MM.1S (cell line): ENCODE results near the gene MAGEA9.

ENCODE experiments used
- DNase-seq: peaks from one replicate; pipeline ENCODE4 v3.0.0-alpha.2; 2015
- H2AFZ ChIP-seq: fragments of 300-600 bp; sonication (generic); 2 replicates; pipeline ENCODE4 v1.6.0; 2016; ENCODE audit warnings: antibody characterized with exemption, low read length
- H3F3A ChIP-seq: fragments of 300-600 bp; sonication (generic); 2 replicates; pipeline ENCODE4 v1.6.1; 2016; ENCODE audit warnings: mild to moderate bottlenecking, antibody characterized with exemption, low read length, moderate library complexity, mixed read lengths; ENCODE audit not compliant: insufficient read depth
- H3K27ac ChIP-seq: fragments of 300-600 bp; sonication (generic); 2 replicates; pipeline ENCODE4 v1.5.1; 2016; ENCODE audit warnings: mild to moderate bottlenecking, low read length
- H3K27me3 ChIP-seq: fragments of 300-600 bp; sonication (generic); replicated peaks from 2 replicates; pipeline ENCODE4 v1.6.0; 2016; ENCODE audit warnings: low read length; ENCODE audit not compliant: insufficient read depth
- H3K36me3 ChIP-seq: fragments of 300-600 bp; sonication (generic); replicated peaks from 2 replicates; pipeline ENCODE4 v1.6.1; 2016; ENCODE audit warnings: mild to moderate bottlenecking, low read length, mixed read lengths; ENCODE audit not compliant: insufficient read depth
- H3K4me1 ChIP-seq: fragments of 300-600 bp; sonication (generic); 2 replicates; pipeline ENCODE4 v1.6.1; 2016; ENCODE audit warnings: low read length, mixed read lengths
- H3K4me2 ChIP-seq: fragments of 300-600 bp; sonication (generic); 2 replicates; pipeline ENCODE4 v1.6.0; 2016; ENCODE audit warnings: low read depth, low read length
- H3K4me3 ChIP-seq: fragments of 300-600 bp; sonication (generic); 2 replicates; pipeline ENCODE4 v1.5.1; 2016; ENCODE audit warnings: low read length, mixed read lengths
- H3K79me2 ChIP-seq: fragments of 300-600 bp; sonication (generic); 2 replicates; pipeline ENCODE4 v1.6.1; 2016; ENCODE audit warnings: mixed run types, low read length, mixed read lengths
- H3K9ac ChIP-seq: fragments of 300-600 bp; sonication (generic); 2 replicates; pipeline ENCODE4 v1.6.1; 2016; ENCODE audit warnings: low read length, mixed read lengths
- H3K9me2 ChIP-seq: fragments of 300-600 bp; sonication (generic); replicated peaks from 2 replicates; pipeline ENCODE4 v1.6.1; 2016; ENCODE audit warnings: mild to moderate bottlenecking, low read length, mixed read lengths; ENCODE audit not compliant: insufficient read depth
- H3K9me3 ChIP-seq: fragments of 300-600 bp; sonication (generic); replicated peaks from 2 replicates; pipeline ENCODE4 v1.6.1; 2016; ENCODE audit warnings: mild to moderate bottlenecking, low read length, mixed read lengths; ENCODE audit not compliant: insufficient read depth
- H4K20me1 ChIP-seq: fragments of 300-600 bp; sonication (generic); 2 replicates; pipeline ENCODE4 v1.6.1; 2016; ENCODE audit warnings: mild to moderate bottlenecking, low read length, moderate library complexity, mixed read lengths; ENCODE audit not compliant: insufficient read depth
- CTCF ChIP-seq: fragments of 300-600 bp; sonication (generic); IDR thresholded peaks from 2 replicates; pipeline ENCODE4 v1.5.1; 2016; ENCODE audit warnings: antibody characterized with exemption, low read length, mixed read lengths
- EZH2 ChIP-seq: fragments of 300-600 bp; sonication (generic); optimal IDR thresholded peaks from 2 replicates; pipeline ENCODE3; 2017; ENCODE audit warnings: low read depth, mild to moderate bottlenecking, antibody characterized with exemption, low read length, mixed read lengths
- EZH2phosphoT487 ChIP-seq: fragments of 300-600 bp; sonication (generic); IDR thresholded peaks from 2 replicates; pipeline ENCODE4 v1.6.1; 2018; ENCODE audit warnings: antibody characterized with exemption, low read length

MAGEA9 gene

DNA sequence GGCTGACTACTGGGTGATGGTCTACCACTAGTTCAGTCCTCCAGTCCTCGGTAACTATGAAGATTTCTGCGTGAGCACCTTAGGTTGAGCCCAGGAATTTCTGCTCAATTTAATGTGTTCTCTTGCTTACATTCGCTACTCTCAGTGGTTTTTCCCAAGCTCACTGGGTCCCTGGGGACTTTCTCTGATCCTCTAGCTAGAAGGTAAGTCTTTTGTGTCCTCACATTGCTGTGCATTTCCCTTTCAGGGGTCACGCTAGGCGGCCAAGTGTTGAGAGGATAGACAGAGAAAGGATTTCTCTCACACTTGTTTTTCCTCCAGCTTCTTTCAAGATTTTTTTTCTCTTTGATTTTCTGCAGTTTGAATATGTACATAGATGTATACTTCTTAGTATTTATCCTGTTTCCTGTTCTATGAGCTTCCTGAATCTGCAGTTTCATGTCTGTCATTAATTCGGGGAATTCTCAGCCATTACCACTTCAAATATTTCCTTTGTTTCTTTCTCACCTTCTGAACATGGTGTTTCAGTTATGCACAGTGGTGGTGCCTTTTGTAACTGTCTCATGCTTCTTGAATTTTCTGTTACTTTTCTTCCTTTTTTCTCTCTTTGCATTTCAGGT, 17.5 kb downstream of the MAGEA9 start:
- H3K9ac ChIP-seq, result no peak overlapping the region
- no peak for TF ChIP-seq EZH2
- no peak for TF ChIP-seq CTCF
- TF ChIP-seq EZH2phosphoT487, result no peak
- H3K27me3 ChIP-seq, result no peaks in the 10 kb centered on the region; the same call in 1 of the 2 replicates
- DNase-seq, result no peak
- H3K9me3 ChIP-seq, result no peaks in the 10 kb centered on the region
- no peak overlapping the region for H3K4me2 ChIP-seq
- H4K20me1 ChIP-seq, result no peaks in the 10 kb centered on the region
- no peaks in the 10 kb centered on the region for H3K9me2 ChIP-seq
- H3K4me3 ChIP-seq, result no peak overlapping the region
- no peaks in the 10 kb centered on the region for H3K79me2 ChIP-seq
- H3K36me3 ChIP-seq, result no peaks in the 10 kb centered on the region
- H3K4me1 ChIP-seq, result no peaks in the 10 kb centered on the region
- no peak overlapping the region for H3K27ac ChIP-seq
- no peak overlapping the region for H2AFZ ChIP-seq
- no peaks in the 10 kb centered on the region for H3F3A ChIP-seq

DNA sequence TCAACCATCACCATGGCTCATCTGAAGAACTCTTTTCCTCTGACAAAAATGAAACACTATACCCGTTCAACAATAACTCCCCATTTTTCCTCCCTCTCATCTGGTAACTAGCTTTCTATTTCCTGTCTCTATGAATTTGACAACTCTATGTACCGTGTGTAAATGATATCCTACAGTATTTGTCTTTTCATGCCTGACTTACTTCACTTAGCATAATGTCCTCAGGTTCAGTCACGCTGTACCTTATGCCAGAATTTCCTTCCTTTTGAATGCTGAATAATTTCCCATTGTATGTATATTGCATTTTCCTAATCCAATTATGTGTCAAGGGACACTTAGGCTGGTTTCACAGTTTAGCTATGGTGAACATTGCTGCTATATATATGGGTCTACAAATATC, 18.2 kb downstream of the MAGEA9 start:
- H3K4me3 ChIP-seq, result no peak overlapping the region
- H3K36me3 ChIP-seq, result no peaks in the 10 kb centered on the region
- TF ChIP-seq CTCF, result no peak
- no peaks in the 10 kb centered on the region for H3K9me3 ChIP-seq
- no peaks in the 10 kb centered on the region; the same call in 1 of the 2 replicates for H3K27me3 ChIP-seq
- H3K27ac ChIP-seq, result no peak overlapping the region
- no peak overlapping the region for H3K4me2 ChIP-seq
- H3K9me2 ChIP-seq, result no peaks in the 10 kb centered on the region
- no peaks in the 10 kb centered on the region for H3K4me1 ChIP-seq
- DNase-seq, result no peak
- H3K79me2 ChIP-seq, result no peaks in the 10 kb centered on the region
- H2AFZ ChIP-seq, result no peak overlapping the region
- no peaks in the 10 kb centered on the region for H3F3A ChIP-seq
- no peak overlapping the region for H3K9ac ChIP-seq
- no peaks in the 10 kb centered on the region for H4K20me1 ChIP-seq

- no peaks in the 10 kb centered on the region for H3K9me2 ChIP-seq
- no peaks in the 10 kb centered on the region for H3F3A ChIP-seq
- no peaks in the 10 kb centered on the region for H4K20me1 ChIP-seq
- no peak overlapping the region for H3K9ac ChIP-seq
- no peak overlapping the region for H2AFZ ChIP-seq
- TF ChIP-seq EZH2phosphoT487 (no peak), EZH2 (no peak), CTCF (no peak)
- H3K79me2 ChIP-seq, result no peaks in the 10 kb centered on the region
- no peaks in the 10 kb centered on the region for H3K4me1 ChIP-seq
- no peak overlapping the region for H3K27ac ChIP-seq
- no peak overlapping the region for H3K4me2 ChIP-seq
- H3K27me3 ChIP-seq, result no peaks in the 10 kb centered on the region
- no peak for DNase-seq
- H3K4me3 ChIP-seq, result no peak overlapping the region
- no peaks in the 10 kb centered on the region for H3K36me3 ChIP-seq
- no peaks in the 10 kb centered on the region for H3K9me3 ChIP-seq
Observed at GRCh38 chrX:149803458-149804062, 21.8 kb downstream of the MAGEA9 start.
